H9 (cell line): ENCODE results near the gene TBC1D9. TPM values are rescaled to one million over a fixed set of nuclear protein-coding genes. Genes with fewer than 3 reads are reported as not detected.

Experiments used
- DNase-seq: peaks from one replicate; pipeline ENCODE4 v3.0.0-alpha.2; 2017
- H2AFZ ChIP-seq: one replicate; pipeline ENCODE4 v1.6.1; 2013; ENCODE audit warnings: mild to moderate bottlenecking, low read length, control low read depth, moderate library complexity
- H2AK5ac ChIP-seq: 2 replicates; pipeline ENCODE4 v1.6.1; 2013; ENCODE audit warnings: low read length, control low read depth, mixed read lengths; ENCODE audit not compliant: insufficient read length
- H2BK120ac ChIP-seq: one replicate; pipeline ENCODE4 v1.6.1; 2013; ENCODE audit warnings: low read depth, mild to moderate bottlenecking, low read length, control low read depth, inconsistent platforms; ENCODE audit not compliant: poor library complexity, severe bottlenecking
- H2BK12ac ChIP-seq: 2 replicates; pipeline ENCODE4 v1.6.1; 2013; ENCODE audit warnings: low read length, control low read depth, mixed read lengths, low read depth; ENCODE audit not compliant: insufficient read length
- H2BK15ac ChIP-seq: 2 replicates; pipeline ENCODE4 v1.6.1; 2013; ENCODE audit warnings: low read depth, low read length, control low read depth
- H2BK20ac ChIP-seq: one replicate; pipeline ENCODE4 v1.6.1; 2013; ENCODE audit warnings: low read depth, mild to moderate bottlenecking, low read length, control low read depth, inconsistent platforms; ENCODE audit not compliant: poor library complexity, severe bottlenecking
- H2BK5ac ChIP-seq: 2 replicates; pipeline ENCODE4 v1.6.1; 2013; ENCODE audit warnings: low read length, control low read depth, mixed read lengths; ENCODE audit not compliant: insufficient read length
- H3K14ac ChIP-seq: 2 replicates; pipeline ENCODE4 v1.6.1; 2013; ENCODE audit warnings: low read length, control low read depth; ENCODE audit not compliant: insufficient read depth
- H3K18ac ChIP-seq: 2 replicates; pipeline ENCODE4 v1.6.1; 2013; ENCODE audit warnings: low read depth, mild to moderate bottlenecking, mixed read lengths, low read length, control low read depth; ENCODE audit not compliant: insufficient read length
- H3K23ac ChIP-seq: 2 replicates; pipeline ENCODE4 v1.6.1; 2013; ENCODE audit warnings: low read length, control low read depth, mixed read lengths, low read depth; ENCODE audit not compliant: insufficient read length
- H3K23me2 ChIP-seq: 2 replicates; pipeline ENCODE4 v1.6.1; 2013; ENCODE audit warnings: low read depth, mild to moderate bottlenecking, mixed read lengths, low read length, control low read depth; ENCODE audit not compliant: insufficient read length, poor library complexity, severe bottlenecking
- H3K27ac ChIP-seq: 2 replicates; pipeline ENCODE4 v1.5.1; 2013; ENCODE audit warnings: low read length, control low read depth, mixed read lengths, low read depth; ENCODE audit not compliant: insufficient read length
- H3K27me3 ChIP-seq: 2 replicates; pipeline ENCODE4 v1.6.1; 2013; ENCODE audit warnings: low read length, control low read depth, inconsistent platforms; ENCODE audit not compliant: insufficient read depth
- H3K4ac ChIP-seq: 2 replicates; pipeline ENCODE4 v1.6.1; 2013; ENCODE audit warnings: low read depth, mild to moderate bottlenecking, control low read depth, inconsistent platforms, low read length, moderate library complexity
- H3K4me1 ChIP-seq: 2 replicates; pipeline ENCODE4 v1.6.1; 2013; ENCODE audit warnings: low read length, control low read depth, inconsistent platforms; ENCODE audit not compliant: insufficient read depth
- H3K4me2 ChIP-seq: 2 replicates; pipeline ENCODE4 v1.6.1; 2013; ENCODE audit warnings: low read length, control low read depth, mixed read lengths; ENCODE audit not compliant: insufficient read length, insufficient read depth
- H3K56ac ChIP-seq: 2 replicates; pipeline ENCODE4 v1.6.1; 2013; ENCODE audit warnings: low read depth, mild to moderate bottlenecking, mixed read lengths, low read length, control low read depth; ENCODE audit not compliant: insufficient read length
- H3K79me1 ChIP-seq: 2 replicates; pipeline ENCODE4 v1.6.1; 2013; ENCODE audit warnings: low read depth, mild to moderate bottlenecking, moderate library complexity, low read length, control low read depth, inconsistent platforms; ENCODE audit not compliant: insufficient read depth, poor library complexity, severe bottlenecking
- H3K79me2 ChIP-seq: 2 replicates; pipeline ENCODE4 v1.6.1; 2013; ENCODE audit warnings: low read length, control low read depth, inconsistent platforms; ENCODE audit not compliant: insufficient read depth
- H3K9ac ChIP-seq: 2 replicates; pipeline ENCODE4 v1.6.1; 2013; ENCODE audit warnings: low read length, control low read depth, mixed read lengths; ENCODE audit not compliant: insufficient read length; ENCODE audit errors: extremely low read depth
- H3K9me3 ChIP-seq: one replicate; pipeline ENCODE4 v1.6.1; 2013; ENCODE audit warnings: low read depth, low read length, inconsistent platforms; ENCODE audit not compliant: control insufficient read depth
- H3T11ph ChIP-seq: one replicate; pipeline ENCODE4 v1.6.1; 2013; ENCODE audit warnings: mild to moderate bottlenecking, low read length, control low read depth, inconsistent platforms
- H4K20me1 ChIP-seq: one replicate; pipeline ENCODE4 v1.6.1; 2013; ENCODE audit not compliant: control insufficient read depth, insufficient read length, insufficient read depth
- H4K5ac ChIP-seq: 2 replicates; pipeline ENCODE4 v1.6.1; 2013; ENCODE audit warnings: low read depth, mild to moderate bottlenecking, mixed read lengths, low read length, control low read depth; ENCODE audit not compliant: insufficient read length
- H4K8ac ChIP-seq: replicated peaks from 2 replicates; pipeline ENCODE4 v1.6.1; 2013; ENCODE audit warnings: low read length, control low read depth, mixed read lengths, low read depth; ENCODE audit not compliant: insufficient read length
- H4K91ac ChIP-seq: 2 replicates; pipeline ENCODE4 v1.6.1; 2013; ENCODE audit warnings: low read depth, mild to moderate bottlenecking, moderate library complexity, mixed read lengths, low read length, control low read depth; ENCODE audit not compliant: insufficient read length
- H3K27ac Mint-ChIP-seq, 3 experiments: 2 replicates in 2 of 3; 3 replicates in 1 of 3; pipeline ENCODE4 v1.8.0; 2020 to 2021; ENCODE audit warnings: mixed read lengths in 3 of 3, mild to moderate bottlenecking in 1 of 3, moderate library complexity in 1 of 3
- H3K27me3 Mint-ChIP-seq: 2 replicates; pipeline ENCODE4 v1.8.0; 2021; ENCODE audit warnings: low read depth, mild to moderate bottlenecking, moderate library complexity, mixed read lengths
- H3K36me3 Mint-ChIP-seq, 3 experiments: 2 replicates in 2 of 3; 3 replicates in 1 of 3; pipeline ENCODE4 v1.8.0; 2020 to 2021; ENCODE audit warnings: low read depth in 3 of 3, mixed read lengths in 3 of 3; ENCODE audit not compliant: insufficient read depth in 1 of 3
- H3K4me1 Mint-ChIP-seq, 2 experiments: 2 replicates each; pipeline ENCODE4 v1.8.0; 2020; ENCODE audit warnings: mixed read lengths in 2 of 2
- H3K4me3 Mint-ChIP-seq, 2 experiments: 2 replicates in 1 of 2; 3 replicates in 1 of 2; pipeline ENCODE4 v1.8.0; 2020 to 2021; ENCODE audit warnings: mild to moderate bottlenecking in 2 of 2, mixed read lengths in 2 of 2, moderate library complexity in 1 of 2
- H3K9me3 Mint-ChIP-seq, 2 experiments: 2 replicates in 1 of 2; 3 replicates in 1 of 2; pipeline ENCODE4 v1.8.0; 2020; ENCODE audit warnings: mild to moderate bottlenecking in 2 of 2, mixed read lengths in 2 of 2, moderate library complexity in 1 of 2
- WGBS: extraction: QIAGEN DNeasy Blood & Tissue Kit; methylation state at CpG from one replicate; pipeline ENCODE4 v1.1.7; 2013; ENCODE audit warnings: missing lambda C conversion rate, low lambda C conversion rate, mixed read lengths; ENCODE audit not compliant: insufficient read length; ENCODE audit errors: extremely low coverage; 5-methylcytosine and 5-hydroxymethylcytosine counted together
- total RNA-seq: library from RNA; stranded (reverse); gene quantifications from 2 replicates; pipeline ENCODE4 v1.2.1, GENCODE V29; 2021
- TF ChIP-seq, protein P1 (sequence below): fragments of 200-600 bp; sonication (generic); conservative IDR thresholded peaks from 3 replicates; pipeline ENCODE4 v1.8.0; 2021; ENCODE audit warnings: antibody characterized with exemption, mild to moderate bottlenecking

The TBC1D9 gene
- total RNA-seq, 1 experiment from 2014 or later = 0.63 TPM

DNA sequence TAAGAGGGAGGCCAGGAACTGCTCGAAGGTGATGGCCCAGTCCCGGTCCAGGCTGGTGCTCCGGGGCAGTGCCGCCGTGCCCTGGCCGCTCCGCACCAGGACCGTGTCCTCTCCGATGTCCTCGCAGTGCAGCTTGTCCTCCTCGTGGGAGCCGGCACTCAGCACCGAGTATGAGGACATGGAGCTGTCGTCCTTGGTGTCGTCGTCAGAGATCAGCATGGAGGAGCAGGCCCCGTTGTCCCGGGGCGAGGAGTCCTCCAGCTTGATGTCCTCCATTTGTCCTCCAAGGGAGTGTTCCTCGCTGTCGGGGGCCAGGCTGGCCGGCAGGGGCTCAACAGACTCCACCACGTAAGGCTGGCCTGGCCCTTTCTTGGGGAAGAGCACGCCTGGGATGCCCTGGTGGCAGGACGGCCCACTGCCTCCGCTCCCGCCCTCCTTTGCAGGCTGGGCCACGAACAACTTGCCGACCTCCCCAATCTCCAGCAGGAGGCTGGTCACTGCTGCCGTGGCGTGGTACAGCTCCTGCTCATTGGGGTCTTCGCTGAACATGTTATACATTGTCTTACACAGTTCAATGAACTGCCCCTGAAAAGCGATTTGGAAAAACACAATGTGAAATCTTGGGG, 133.7 kb downstream of the TBC1D9 start:
- no peak overlapping the region for H3K4me2 ChIP-seq
- H3K9ac ChIP-seq = no peak overlapping the region
- Mint-ChIP-seq H3K36me3 (no peaks in the 10 kb centered on the region; a peak in 1 of 7 replicates), H3K27ac (no peak overlapping the region), H3K27me3 (peaks cover 5% of the 10 kb centered on the region), H3K4me1 (peaks cover 0 to 8% of the 10 kb centered on the region in 2 experiments; a peak in 3 of 4 replicates), H3K9me3 (no peaks in the 10 kb centered on the region), H3K4me3 (no peak overlapping the region)
- no peak for DNase-seq
- no peaks in the 10 kb centered on the region for H3K23me2 ChIP-seq
- no peaks in the 10 kb centered on the region for H3K27me3 ChIP-seq
- no peak overlapping the region for H2BK5ac ChIP-seq
- H4K8ac ChIP-seq = no peak overlapping the region
- H3T11ph ChIP-seq = no peak overlapping the region
- H2AK5ac ChIP-seq = peak overlapping the region; percentile 6
- no peaks in the 10 kb centered on the region for H3K79me1 ChIP-seq
- H4K20me1 ChIP-seq = no peaks in the 10 kb centered on the region
- TF ChIP-seq, protein P1, sequence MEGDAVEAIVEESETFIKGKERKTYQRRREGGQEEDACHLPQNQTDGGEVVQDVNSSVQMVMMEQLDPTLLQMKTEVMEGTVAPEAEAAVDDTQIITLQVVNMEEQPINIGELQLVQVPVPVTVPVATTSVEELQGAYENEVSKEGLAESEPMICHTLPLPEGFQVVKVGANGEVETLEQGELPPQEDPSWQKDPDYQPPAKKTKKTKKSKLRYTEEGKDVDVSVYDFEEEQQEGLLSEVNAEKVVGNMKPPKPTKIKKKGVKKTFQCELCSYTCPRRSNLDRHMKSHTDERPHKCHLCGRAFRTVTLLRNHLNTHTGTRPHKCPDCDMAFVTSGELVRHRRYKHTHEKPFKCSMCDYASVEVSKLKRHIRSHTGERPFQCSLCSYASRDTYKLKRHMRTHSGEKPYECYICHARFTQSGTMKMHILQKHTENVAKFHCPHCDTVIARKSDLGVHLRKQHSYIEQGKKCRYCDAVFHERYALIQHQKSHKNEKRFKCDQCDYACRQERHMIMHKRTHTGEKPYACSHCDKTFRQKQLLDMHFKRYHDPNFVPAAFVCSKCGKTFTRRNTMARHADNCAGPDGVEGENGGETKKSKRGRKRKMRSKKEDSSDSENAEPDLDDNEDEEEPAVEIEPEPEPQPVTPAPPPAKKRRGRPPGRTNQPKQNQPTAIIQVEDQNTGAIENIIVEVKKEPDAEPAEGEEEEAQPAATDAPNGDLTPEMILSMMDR = peak; percentile 12; the same call in 1 of the 3 replicates
- no peak overlapping the region for H2BK120ac ChIP-seq
- H3K18ac ChIP-seq = no peak overlapping the region
- peak overlapping the region; percentile 12; the same call in 1 of the 2 replicates for H3K14ac ChIP-seq
- H3K23ac ChIP-seq = no peak overlapping the region
- H2AFZ ChIP-seq = no peak overlapping the region
- H3K9me3 ChIP-seq = no peaks in the 10 kb centered on the region
- no peaks in the 10 kb centered on the region for H3K79me2 ChIP-seq
- H4K5ac ChIP-seq = no peak overlapping the region
- no peak overlapping the region for H4K91ac ChIP-seq
- no peak overlapping the region for H3K4ac ChIP-seq
- no CpG with 5 or more reads among the region's 33 CpGs for WGBS
- H2BK12ac ChIP-seq = no peak overlapping the region
- H2BK15ac ChIP-seq = no peak overlapping the region
- H3K27ac ChIP-seq = no peak overlapping the region
- H3K56ac ChIP-seq = no peak overlapping the region
- H2BK20ac ChIP-seq = no peak overlapping the region
- H3K4me1 ChIP-seq = no peaks in the 10 kb centered on the region; the same call in 1 of the 2 replicates
